ENCODE results near the gene UBE2E2. TPM values are rescaled to one million over a fixed set of nuclear protein-coding genes. Genes with fewer than 3 reads are reported as not detected.

Gene UBE2E2
- polyA plus RNA-seq, 1 experiment, result 41.9 TPM

DNA sequence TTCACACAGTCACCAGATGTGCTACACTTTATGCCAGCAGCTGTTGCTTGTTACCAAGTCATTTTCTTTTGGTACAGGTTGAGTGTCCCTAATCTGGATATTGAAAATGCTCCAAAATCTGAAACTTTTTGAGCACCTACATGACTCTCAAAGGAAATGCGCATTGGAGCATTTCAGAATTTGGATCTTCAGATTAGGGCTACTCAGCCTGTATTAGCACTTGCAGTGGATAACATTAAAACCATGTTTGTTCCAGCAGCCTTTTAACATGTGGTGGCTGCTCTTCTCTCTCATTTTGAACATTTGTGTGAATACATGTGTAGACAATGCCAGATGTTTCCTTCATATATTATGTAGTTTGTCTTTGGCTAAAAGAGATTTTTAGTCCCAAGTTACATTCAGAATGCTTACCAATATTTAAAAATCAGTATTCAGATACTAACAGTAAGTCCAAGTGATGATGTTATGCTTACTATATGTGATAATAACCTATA, 371.7 kb downstream of the UBE2E2 start:
- TF ChIP-seq, protein P1, sequence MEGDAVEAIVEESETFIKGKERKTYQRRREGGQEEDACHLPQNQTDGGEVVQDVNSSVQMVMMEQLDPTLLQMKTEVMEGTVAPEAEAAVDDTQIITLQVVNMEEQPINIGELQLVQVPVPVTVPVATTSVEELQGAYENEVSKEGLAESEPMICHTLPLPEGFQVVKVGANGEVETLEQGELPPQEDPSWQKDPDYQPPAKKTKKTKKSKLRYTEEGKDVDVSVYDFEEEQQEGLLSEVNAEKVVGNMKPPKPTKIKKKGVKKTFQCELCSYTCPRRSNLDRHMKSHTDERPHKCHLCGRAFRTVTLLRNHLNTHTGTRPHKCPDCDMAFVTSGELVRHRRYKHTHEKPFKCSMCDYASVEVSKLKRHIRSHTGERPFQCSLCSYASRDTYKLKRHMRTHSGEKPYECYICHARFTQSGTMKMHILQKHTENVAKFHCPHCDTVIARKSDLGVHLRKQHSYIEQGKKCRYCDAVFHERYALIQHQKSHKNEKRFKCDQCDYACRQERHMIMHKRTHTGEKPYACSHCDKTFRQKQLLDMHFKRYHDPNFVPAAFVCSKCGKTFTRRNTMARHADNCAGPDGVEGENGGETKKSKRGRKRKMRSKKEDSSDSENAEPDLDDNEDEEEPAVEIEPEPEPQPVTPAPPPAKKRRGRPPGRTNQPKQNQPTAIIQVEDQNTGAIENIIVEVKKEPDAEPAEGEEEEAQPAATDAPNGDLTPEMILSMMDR (IDR thresholded peaks at IDR 0.05; ENCODE audit: insufficient read depth, low read depth, low read length), result no peak
- POLR2A ChIA-PET, result no interaction called here
- DNase-seq (ENCODE audit: low read depth), result no peak
- Histone ChIP-seq H3K4me3 (ENCODE audit: low read depth, low read length) (no peak overlapping the region), H3K36me3 (ENCODE audit: control insufficient read depth, insufficient read depth, low read length) (no peaks in the 10 kb centered on the region), H3K27me3 (ENCODE audit: control insufficient read depth, insufficient read depth, low read length) (no peaks in the 10 kb centered on the region)
- CTCF ChIA-PET, result interaction anchor here (0.9 kb wide), 1 partner anchor 13 kb away, joined by 3 read pairs; no protein-coding TSS in a partner anchor

- CTCF ChIA-PET, result no interaction called here
- POLR2A ChIA-PET, result no interaction called here
- H3K4me3 ChIP-seq (ENCODE audit: low read depth, low read length), result no peak overlapping the region
- TF ChIP-seq, protein P1 (IDR thresholded peaks at IDR 0.05; ENCODE audit: insufficient read depth, low read depth, low read length), result no peak
- no peaks in the 10 kb centered on the region for H3K36me3 ChIP-seq (ENCODE audit: control insufficient read depth, insufficient read depth, low read length)
- no peaks in the 10 kb centered on the region for H3K27me3 ChIP-seq (ENCODE audit: control insufficient read depth, insufficient read depth, low read length)
- DNase-seq (ENCODE audit: low read depth), result no peak
These were observed 372.6 kb downstream of the UBE2E2 start for GRCh38 chr3:23575697-23576096.

- TF ChIP-seq, protein P1 (IDR thresholded peaks at IDR 0.05; ENCODE audit: insufficient read depth, low read depth, low read length), result no peak
- Histone ChIP-seq H3K27me3 (ENCODE audit: control insufficient read depth, insufficient read depth, low read length) (no peaks in the 10 kb centered on the region), H3K4me3 (ENCODE audit: low read depth, low read length) (no peak overlapping the region), H3K36me3 (ENCODE audit: control insufficient read depth, insufficient read depth, low read length) (no peaks in the 10 kb centered on the region)
- no peak for DNase-seq (ENCODE audit: low read depth)
- CTCF ChIA-PET, result no interaction called here
- POLR2A ChIA-PET, result no interaction called here
These were observed 373.3 kb downstream of the UBE2E2 start for GRCh38 chr3:23576379-23576959.

- ChIA-PET POLR2A (interaction anchor here (0.6 kb wide), 1 partner anchor 227 kb away, joined by 4 read pairs; no protein-coding TSS in a partner anchor), CTCF (no interaction called here)
- Histone ChIP-seq H3K36me3 (ENCODE audit: control insufficient read depth, insufficient read depth, low read length) (no peaks in the 10 kb centered on the region), H3K27me3 (ENCODE audit: control insufficient read depth, insufficient read depth, low read length) (no peaks in the 10 kb centered on the region), H3K4me3 (ENCODE audit: low read depth, low read length) (no peak overlapping the region)
- TF ChIP-seq, protein P1 (IDR thresholded peaks at IDR 0.05; ENCODE audit: insufficient read depth, low read depth, low read length), result no peak
- peak; percentile 36 for DNase-seq (ENCODE audit: low read depth)
These were observed 377.1 kb downstream of the UBE2E2 start for GRCh38 chr3:23580096-23580713.

DNA sequence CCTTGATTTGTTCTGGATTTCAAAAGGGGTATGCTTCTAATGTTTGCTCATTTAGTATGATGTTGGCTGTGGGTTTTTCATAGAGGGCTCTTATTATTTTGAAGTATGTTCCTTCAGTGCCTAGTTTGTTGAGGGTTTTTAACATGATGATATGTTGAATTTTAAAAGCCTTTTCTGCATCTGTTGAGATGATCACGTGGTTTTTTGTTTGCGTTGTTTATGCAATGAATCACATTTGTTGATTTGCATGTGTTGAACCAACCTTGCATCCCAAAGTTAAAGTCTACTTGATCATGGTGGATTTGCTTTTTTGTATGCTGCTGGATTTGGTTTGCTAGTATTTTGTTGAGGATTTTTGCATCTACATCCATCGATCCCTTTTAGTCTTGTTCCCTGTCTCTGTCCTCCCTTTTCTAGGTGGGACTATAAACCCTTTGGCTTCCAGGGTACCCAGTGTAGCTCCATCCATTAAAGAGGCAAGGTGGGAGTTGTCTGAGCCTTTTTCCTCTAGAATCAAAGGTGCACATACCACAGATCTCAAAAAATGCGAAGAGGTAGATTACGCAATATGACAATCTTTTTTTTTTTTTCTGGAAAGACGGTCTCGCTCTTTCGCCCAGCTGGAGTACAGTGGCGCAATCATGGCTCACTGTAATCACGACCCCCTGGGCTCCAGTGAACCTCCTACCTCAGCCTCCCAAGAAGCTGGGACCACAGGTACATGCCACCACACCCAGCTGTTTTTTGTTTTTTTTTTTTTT, 381.0 kb downstream of the UBE2E2 start:
- ChIA-PET POLR2A (no interaction called here), CTCF (no interaction called here)

More for the DNA sequence above, 381.0 kb downstream of the UBE2E2 start:
- TF ChIP-seq, protein P1 (IDR thresholded peaks at IDR 0.05; ENCODE audit: insufficient read depth, low read depth, low read length), result no peak
- DNase-seq (ENCODE audit: low read depth), result no peak
- no peaks in the 10 kb centered on the region for H3K36me3 ChIP-seq (ENCODE audit: control insufficient read depth, insufficient read depth, low read length)
- no peaks in the 10 kb centered on the region for H3K27me3 ChIP-seq (ENCODE audit: control insufficient read depth, insufficient read depth, low read length)
- no peak overlapping the region for H3K4me3 ChIP-seq (ENCODE audit: low read depth, low read length)
